ENCODE results near the gene PAQR8. TPM values are rescaled to one million over a fixed set of nuclear protein-coding genes. Genes with fewer than 3 reads are reported as not detected.

PAQR8 gene
- total RNA-seq, 1 experiment from 2014 or later, result 3.0 TPM

DNA sequence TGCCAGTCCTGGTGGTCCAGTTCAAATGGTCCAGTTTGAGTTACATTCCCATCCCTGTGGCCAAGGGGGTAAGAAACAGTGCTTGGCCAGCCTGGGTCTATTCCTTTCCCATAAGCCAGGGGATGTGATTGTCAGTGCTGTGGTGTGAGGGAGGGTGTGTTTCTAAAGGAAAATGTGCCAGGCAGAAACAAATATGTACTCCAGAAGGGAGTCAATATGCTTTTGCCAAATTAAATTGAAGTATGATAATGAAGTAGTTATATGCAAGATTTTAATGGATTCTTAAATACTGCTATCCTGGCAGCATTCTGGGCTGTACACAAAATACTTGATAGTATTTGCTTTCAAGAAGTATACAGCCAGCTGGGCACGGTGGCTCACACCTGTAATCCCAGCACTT is 16.6 kb upstream of the PAQR8 start:
- Histone ChIP-seq H3K23me2 (ENCODE audit: insufficient read length, low read depth, low read length, poor library complexity, severe bottlenecking) (no peaks in the 10 kb centered on the region), H3K14ac (ENCODE audit: insufficient read depth, low read length) (no peak overlapping the region), H2BK15ac (ENCODE audit: low read depth, low read length) (no peak overlapping the region), H3K18ac (ENCODE audit: insufficient read length, low read depth, low read length) (no peak overlapping the region), H2BK12ac (ENCODE audit: insufficient read length, low read depth, low read length) (no peak overlapping the region), H3K23ac (ENCODE audit: insufficient read length, low read depth, low read length) (no peak overlapping the region), H3K9ac (ENCODE audit: extremely low read depth, insufficient read length, low read length) (no peak overlapping the region), H2AFZ (ENCODE audit: low read length) (no peak overlapping the region), H3K79me1 (ENCODE audit: insufficient read depth, low read depth, low read length, poor library complexity, severe bottlenecking) (no peaks in the 10 kb centered on the region), H3K79me2 (ENCODE audit: insufficient read depth, low read length) (no peaks in the 10 kb centered on the region), H4K20me1 (ENCODE audit: control insufficient read depth, insufficient read depth, insufficient read length) (no peaks in the 10 kb centered on the region), H3K4me2 (ENCODE audit: insufficient read depth, insufficient read length, low read length) (no peak overlapping the region), H4K8ac (replicated peaks; ENCODE audit: insufficient read length, low read depth, low read length) (no peak overlapping the region), H2BK5ac (ENCODE audit: insufficient read length, low read length) (no peak overlapping the region), H3K4me1 (ENCODE audit: insufficient read depth, low read length) (no peaks in the 10 kb centered on the region), H4K5ac (ENCODE audit: insufficient read length, low read depth, low read length) (no peak overlapping the region), H2BK20ac (ENCODE audit: low read depth, low read length, poor library complexity, severe bottlenecking) (no peak overlapping the region), H3K27me3 (ENCODE audit: insufficient read depth, low read length) (no peaks in the 10 kb centered on the region), H2AK5ac (ENCODE audit: insufficient read length, low read length) (no peak overlapping the region), H2BK120ac (ENCODE audit: low read depth, low read length, poor library complexity, severe bottlenecking) (no peak overlapping the region), H3K27ac (ENCODE audit: insufficient read length, low read depth, low read length) (no peak overlapping the region), H3T11ph (ENCODE audit: low read length) (no peak overlapping the region), H3K56ac (ENCODE audit: insufficient read length, low read depth, low read length) (no peak overlapping the region), H4K91ac (ENCODE audit: insufficient read length, low read depth, low read length) (no peak overlapping the region), H3K4ac (ENCODE audit: low read depth, low read length) (no peak overlapping the region), H3K9me3 (ENCODE audit: control insufficient read depth, low read depth, low read length) (no peaks in the 10 kb centered on the region)
- no peaks in the 10 kb centered on the region for H3K9me3 Mint-ChIP-seq
- TF ChIP-seq, protein P1, sequence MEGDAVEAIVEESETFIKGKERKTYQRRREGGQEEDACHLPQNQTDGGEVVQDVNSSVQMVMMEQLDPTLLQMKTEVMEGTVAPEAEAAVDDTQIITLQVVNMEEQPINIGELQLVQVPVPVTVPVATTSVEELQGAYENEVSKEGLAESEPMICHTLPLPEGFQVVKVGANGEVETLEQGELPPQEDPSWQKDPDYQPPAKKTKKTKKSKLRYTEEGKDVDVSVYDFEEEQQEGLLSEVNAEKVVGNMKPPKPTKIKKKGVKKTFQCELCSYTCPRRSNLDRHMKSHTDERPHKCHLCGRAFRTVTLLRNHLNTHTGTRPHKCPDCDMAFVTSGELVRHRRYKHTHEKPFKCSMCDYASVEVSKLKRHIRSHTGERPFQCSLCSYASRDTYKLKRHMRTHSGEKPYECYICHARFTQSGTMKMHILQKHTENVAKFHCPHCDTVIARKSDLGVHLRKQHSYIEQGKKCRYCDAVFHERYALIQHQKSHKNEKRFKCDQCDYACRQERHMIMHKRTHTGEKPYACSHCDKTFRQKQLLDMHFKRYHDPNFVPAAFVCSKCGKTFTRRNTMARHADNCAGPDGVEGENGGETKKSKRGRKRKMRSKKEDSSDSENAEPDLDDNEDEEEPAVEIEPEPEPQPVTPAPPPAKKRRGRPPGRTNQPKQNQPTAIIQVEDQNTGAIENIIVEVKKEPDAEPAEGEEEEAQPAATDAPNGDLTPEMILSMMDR (conservative IDR thresholded peaks at IDR 0.05), result no peak
- peaks cover 2% of the 10 kb centered on the region; the same call in 1 of the 2 replicates for H3K27me3 Mint-ChIP-seq (ENCODE audit: low read depth)
- no peaks in the 10 kb centered on the region for H3K4me1 Mint-ChIP-seq
- DNase-seq, result no peak
- H3K27ac Mint-ChIP-seq, result no peak overlapping the region
- no peaks in the 10 kb centered on the region for H3K36me3 Mint-ChIP-seq (ENCODE audit: insufficient read depth in 1 of 3, low read depth in 3 of 3)
- WGBS (ENCODE audit: extremely low coverage, insufficient read length, low lambda C conversion rate), result no CpG with 5 or more reads among the region's 1 CpG
- no peak overlapping the region for H3K4me3 Mint-ChIP-seq

All from H9 (cell line).